T-helper 2 cell (primary cell): ENCODE measurements around the gene USPL1.
"Not testable (repeated sequence)": the region's sequence is repeated elsewhere in the genome, so short reads cannot be mapped to it uniquely, and the experiment has no call there.

Experiments
- DNase-seq, 5 experiments: peaks; one replicate each; pipeline versions ENCODE4 v3.0.0 to v3.0.0-alpha.2; 2012 to 2022

Gene USPL1

GRCh38 chr13:30615866-30616541 lies 1.7 kb upstream of the USPL1 start:
- DNase-seq = peak in 2 of 5 experiments; percentile 8 to 72

DNA sequence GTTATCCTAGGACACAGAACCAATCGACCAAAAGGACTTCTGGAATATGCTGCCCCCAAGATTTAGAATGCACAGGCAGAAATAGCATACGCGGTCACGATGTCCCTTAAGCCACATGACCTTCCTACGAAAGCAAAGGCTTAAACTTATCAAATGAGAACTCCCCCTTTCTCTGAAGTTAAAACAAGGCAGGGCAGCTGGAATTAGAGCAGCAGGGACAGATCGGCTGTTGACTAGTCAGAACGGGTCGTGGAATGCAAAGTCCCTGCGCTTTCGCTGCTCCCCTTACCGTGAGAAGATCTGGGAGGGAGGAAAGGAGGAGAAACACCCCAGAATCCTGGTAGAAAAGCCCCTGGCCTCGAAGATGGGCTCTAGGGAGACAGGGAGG lies 799 bp upstream of the USPL1 start:
- DNase-seq = peak in 3 of 5 experiments; percentile 42 to 88 (median 60)

DNA sequence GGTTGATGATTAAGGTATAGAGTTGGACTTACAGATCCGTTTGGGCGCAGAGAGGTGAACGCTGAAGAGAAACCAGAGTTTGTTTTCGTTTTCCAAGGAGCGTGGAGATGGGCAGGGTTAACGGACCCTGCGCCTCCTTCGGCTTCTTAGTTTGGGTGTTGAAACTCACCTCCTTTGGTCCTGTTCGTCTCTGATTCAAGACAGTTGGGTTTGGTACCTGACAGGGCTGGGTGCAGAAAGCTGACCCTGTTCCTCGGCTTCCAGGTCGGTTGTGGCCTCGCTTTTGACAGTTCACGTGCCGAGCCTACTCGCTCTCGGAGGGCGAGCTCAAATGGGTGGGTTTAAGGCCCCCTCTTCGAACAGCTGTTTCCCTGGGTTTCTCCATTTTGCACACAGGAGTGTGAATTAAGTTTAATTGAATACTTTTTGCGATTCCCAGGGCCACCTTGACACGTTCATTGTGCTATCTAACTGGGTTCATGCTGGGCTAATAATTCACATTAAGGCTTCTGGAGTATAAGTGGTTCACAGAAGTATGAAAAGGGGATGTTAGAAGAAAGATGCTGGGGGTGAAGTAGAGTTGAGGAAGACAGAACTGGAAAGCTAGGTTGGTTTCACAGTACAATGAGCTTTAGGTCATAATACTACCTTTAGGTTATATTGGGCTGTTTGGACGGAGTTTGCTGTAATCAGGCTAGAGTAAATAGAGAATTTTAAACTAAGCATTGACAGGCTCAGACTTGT lies 638 bp downstream of the USPL1 start:
- DNase-seq = peak in 1 of 5 experiments; percentile 31

DNA sequence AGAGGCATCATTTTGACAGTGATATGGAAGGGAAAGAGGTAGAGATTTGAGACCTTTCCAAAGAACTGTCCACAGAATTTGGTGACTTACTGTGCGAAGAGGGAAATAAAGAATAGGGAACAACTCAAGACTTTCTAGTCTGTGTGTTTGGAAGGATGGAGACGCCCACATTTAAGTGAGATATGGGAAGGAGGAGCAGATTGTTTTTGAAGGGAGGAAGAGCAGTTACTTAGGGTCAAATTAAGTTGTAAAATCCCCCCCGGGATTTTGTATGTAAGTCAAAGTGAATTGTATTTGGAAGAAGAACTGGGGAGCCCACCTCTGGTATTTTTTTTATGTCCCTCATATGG lies 1.2 kb downstream of the USPL1 start:
- no peak for DNase-seq

DNA sequence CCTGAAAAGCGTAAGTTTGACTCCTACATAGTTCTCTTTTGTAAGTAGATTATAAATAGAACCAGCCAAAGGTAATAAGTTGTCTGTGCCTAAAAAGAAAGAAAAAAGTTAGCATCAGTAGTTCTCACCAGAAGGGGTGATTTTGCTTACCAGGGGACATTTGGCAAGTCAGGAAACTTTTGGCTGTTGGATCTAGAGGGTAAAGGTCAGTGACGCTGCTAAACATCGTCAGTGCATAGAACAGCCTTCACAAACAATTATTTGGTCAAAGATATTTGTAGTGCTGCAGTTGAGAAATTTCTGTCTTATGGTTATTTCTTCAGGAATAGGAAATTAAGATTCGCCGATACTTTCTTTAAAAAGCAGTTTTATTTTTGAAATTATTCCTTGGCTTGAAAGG lies 2.0 kb downstream of the USPL1 start:
- no peak for DNase-seq

GRCh38 chr13:30620941-30621340 lies 3.2 kb downstream of the USPL1 start:
- no peak for DNase-seq

DNA sequence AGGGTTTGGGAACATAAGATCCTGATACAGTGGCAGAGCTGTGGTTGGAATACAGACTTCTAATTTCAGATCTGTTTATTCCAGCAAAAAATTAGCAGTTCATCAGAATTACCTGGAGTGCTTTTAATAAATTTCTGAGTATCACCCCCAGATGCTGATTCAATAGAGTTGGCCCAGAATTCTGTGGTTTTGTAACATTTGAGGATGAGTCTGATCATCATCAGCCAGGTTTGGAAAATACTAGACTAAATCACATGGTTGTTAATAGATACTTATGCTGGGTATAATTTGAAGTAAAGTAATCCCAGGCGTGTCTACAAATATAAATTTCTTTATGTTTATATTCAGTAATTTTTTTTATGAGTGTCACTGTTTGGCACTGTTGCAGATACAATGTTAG lies 4.8 kb downstream of the USPL1 start:
- DNase-seq = no peak

- DNase-seq = no peak
Observed at GRCh38 chr13:30623392-30623791, 5.7 kb downstream of the USPL1 start.

DNA sequence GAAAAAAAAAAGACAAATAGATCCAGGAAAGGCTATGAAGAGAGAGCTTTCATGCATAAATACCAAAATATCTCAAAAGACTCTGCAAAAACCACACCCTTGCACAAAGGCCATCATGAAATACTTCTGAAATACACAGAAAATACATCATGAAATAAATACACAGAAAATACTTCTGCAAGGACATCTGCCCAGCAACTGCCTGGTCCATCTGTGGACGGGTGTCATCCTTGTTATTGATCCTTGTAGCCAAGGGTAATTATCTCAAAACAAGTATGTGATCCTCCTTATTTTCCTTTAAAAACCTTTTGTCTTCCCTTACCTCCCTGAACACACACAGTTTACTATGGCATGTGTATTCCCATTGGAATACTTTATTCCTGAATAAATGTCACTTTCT lies 6.9 kb downstream of the USPL1 start:
- peak in 1 of 5 experiments; percentile 38 for DNase-seq

- no peak for DNase-seq
Observed at GRCh38 chr13:30629527-30629926, 11.8 kb downstream of the USPL1 start.

DNA sequence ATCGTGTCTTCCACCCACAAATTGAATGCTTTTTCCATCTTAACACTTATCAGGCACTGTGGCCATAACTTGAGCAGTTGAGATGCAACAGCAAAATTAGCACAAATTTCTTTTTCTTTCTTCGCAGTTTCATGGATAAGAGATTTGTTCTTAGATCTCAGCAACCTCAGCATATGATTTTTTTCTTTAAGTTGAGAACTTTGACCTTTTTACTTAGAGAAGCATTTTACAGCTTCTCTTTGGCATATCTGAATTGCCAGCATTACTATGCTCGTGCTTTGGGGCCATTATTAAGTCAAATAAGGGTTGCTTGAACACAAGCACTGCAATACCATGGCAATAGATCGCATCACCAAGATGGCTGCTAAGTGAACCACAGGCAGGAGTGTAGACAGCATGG lies 16.1 kb downstream of the USPL1 start:
- DNase-seq = no peak

DNA sequence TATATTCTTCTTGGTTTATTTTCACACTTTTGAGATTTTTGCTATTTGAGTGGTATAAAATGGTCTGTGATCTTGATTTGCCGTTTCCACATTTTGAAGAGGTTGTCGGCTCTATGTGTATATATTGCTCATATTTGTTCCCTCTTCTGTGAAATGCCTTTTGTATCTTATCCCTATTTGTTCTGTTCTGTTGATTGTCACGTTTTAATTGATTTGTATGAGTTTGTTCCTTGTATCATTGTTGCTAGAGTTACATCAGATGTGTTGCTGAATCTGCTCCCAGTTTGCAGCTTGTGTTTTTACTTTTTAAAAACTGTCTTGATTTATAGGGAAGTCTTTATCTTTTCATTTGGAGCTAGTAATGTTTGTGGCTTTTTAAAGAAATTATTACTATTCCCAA lies 17.1 kb downstream of the USPL1 start:
- DNase-seq = no peak

- DNase-seq = no peak
Observed at GRCh38 chr13:30638301-30638700, 20.6 kb downstream of the USPL1 start.

DNA sequence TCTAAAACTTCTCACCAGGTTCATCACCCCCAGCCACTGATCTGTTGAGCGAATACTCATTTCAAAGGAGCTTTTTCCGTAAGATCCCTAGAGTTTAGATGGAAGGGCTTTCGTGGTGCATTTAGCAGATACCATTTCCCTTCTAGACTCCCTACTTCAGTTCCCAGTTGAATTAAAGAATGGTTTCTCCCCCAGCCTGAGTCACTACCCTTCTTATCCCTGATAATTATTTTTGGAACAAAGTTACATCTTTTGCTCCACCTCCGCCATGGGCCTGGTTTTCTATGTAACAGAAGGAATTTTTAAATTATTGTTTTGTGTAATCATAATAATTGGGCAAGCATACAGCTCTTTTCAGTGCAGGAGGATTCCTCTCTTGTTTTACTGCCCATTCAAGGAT lies 22.0 kb downstream of the USPL1 start:
- no peak for DNase-seq

DNA sequence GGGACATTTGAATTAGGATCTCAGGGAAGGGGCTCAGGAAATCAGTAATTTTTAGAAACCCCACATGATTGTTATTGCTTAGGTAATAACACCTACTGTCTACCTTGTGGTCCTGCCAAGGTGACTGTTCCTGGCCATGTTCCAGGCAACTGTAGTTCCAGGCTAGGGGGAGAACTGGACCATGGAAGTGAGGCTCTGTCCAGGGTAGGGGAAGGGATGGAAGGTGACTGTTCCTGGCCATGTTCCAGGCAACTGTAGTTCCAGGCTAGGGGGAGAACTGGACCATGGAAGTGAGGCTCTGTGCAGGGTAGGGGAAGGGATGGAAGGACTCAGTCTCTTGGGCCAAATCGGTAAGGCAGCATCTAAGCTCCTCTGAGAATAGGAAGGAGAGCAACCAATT lies 23.5 kb downstream of the USPL1 start:
- not testable (repeated sequence) for DNase-seq

- DNase-seq = no peak
Observed at GRCh38 chr13:30645629-30646028, 27.9 kb downstream of the USPL1 start.

GRCh38 chr13:30647420-30647819 lies 29.7 kb downstream of the USPL1 start:
- no peak for DNase-seq

GRCh38 chr13:30647824-30648521 lies 30.3 kb downstream of the USPL1 start:
- DNase-seq = no peak

DNA sequence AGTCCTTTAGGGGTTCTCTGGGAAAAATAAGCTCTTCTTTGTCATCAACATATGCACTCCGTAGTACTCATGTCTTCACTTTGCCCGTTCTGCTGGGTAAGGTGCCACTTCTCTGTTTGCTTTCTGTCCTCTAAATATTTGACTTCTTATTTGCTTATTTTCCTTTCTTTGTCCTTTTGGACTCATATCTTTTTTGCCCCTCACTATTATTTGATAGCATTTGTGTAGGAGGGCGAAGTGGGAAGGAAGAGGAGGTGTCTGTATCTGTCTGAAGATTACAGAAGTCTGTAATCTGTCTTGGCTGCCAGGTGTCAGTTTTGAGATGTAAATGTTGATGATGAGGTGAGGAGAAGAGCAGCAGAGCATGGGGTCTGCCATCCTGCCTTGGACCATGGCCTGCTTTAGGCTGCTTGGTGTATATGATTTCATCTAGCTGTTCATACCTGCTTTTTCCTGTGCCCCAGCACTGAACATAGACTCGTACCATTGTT lies 30.8 kb downstream of the USPL1 start:
- DNase-seq = no peak

DNA sequence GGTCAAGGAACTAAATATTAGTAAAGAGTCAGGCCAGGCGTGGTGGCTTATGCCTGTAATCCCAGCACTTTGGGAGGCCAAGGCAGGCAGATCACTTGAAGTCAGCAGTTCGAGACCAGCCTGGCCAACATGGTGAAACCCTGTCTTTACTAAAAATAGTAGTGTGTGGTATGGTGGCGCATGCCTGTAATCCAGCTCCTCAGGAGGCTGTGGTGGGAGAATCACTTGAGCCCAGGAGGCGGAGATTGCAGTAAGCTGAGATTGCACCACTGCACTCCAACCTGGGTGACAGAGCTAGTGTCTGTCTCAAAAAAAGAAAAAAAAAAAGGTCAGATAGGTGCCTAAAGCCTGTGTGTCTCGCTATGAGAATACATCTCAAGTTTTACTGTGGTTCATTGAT lies 33.9 kb downstream of the USPL1 start:
- peak in 1 of 5 experiments; percentile 14 for DNase-seq

- DNase-seq = no peak
Observed at GRCh38 chr13:30652746-30653386, 35.1 kb downstream of the USPL1 start.

DNA sequence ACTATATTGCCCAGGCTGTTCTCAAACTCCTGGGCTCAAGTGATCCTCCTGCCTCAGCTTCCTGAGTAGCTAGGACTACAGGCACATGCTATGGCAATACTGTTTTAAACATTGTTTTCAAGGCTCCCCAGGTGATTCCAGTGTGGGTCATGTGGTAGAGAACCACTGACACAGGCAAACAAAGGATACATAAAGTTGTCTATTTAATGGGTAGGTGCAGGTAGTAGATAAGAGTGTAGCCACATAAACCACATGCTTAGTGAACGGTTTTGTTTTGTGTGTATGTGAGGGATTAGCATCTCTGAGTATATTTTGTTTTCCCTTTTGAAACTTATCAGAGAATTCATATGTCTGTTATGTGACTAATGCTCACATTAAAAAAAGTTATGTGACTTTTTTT lies 36.7 kb downstream of the USPL1 start:
- DNase-seq = peak in 3 of 5 experiments; percentile 10 to 94 (median 10)

GRCh38 chr13:30656178-30656577 lies 38.5 kb downstream of the USPL1 start:
- DNase-seq = no peak
